ENCODE data around the gene RIMS3.

- TF ChIP-seq CTCF (conservative IDR thresholded peaks at IDR 0.05; ENCODE audit: low read depth, low read length): no peak
- no peak for TF ChIP-seq EZH2 (IDR thresholded peaks at IDR 0.05; ENCODE audit: low read length, unreplicated experiment)
Observed at GRCh38 chr1:40648928-40649591, 16.4 kb downstream of the RIMS3 start.
